Measurements from ENCODE around the gene PITRM1. TPM values are rescaled to one million over a fixed set of nuclear protein-coding genes. Genes with fewer than 3 reads are reported as not detected.

PITRM1 gene
- total and polyA plus RNA-seq, 7 donors, result 51.0 to 112 (median 78.8) TPM

DNA sequence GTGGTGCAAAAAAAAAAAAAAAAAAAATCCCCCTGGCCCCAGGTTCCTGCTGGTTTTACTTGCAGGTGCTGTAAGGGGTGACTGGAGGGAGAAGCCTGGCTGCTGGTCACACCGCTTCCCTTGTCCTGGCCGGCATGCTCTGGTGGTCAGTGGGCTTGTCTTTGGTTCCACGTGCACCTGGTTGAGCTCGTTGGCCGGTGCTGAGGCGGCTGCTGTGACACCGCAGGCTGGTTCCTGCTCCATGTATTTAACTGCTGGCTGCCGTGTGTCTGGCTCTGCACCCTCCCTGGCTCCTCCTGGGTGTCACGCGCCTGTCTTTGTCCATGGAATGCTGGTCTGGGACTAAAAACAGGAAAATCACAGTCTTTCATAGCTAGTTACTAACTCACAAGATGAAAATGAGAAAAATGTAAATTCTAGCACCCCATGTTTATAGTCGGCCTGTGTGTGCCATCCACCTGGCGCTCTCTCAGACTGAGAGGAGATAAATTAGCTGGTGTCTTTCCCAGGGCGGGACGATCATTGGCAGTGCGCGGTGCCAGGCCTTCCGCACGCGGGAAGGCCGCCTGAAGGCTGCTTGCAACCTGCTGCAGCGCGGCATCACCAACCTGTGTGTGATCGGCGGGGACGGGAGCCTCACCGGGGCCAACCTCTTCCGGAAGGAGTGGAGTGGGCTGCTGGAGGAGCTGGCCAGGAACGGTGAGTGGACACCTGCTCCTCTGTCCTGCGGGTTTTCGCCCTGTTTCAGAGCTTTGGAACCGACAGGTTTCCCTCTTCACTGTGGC, 71.5 kb downstream of the PITRM1 start:
- TF ChIP-seq, protein P1, sequence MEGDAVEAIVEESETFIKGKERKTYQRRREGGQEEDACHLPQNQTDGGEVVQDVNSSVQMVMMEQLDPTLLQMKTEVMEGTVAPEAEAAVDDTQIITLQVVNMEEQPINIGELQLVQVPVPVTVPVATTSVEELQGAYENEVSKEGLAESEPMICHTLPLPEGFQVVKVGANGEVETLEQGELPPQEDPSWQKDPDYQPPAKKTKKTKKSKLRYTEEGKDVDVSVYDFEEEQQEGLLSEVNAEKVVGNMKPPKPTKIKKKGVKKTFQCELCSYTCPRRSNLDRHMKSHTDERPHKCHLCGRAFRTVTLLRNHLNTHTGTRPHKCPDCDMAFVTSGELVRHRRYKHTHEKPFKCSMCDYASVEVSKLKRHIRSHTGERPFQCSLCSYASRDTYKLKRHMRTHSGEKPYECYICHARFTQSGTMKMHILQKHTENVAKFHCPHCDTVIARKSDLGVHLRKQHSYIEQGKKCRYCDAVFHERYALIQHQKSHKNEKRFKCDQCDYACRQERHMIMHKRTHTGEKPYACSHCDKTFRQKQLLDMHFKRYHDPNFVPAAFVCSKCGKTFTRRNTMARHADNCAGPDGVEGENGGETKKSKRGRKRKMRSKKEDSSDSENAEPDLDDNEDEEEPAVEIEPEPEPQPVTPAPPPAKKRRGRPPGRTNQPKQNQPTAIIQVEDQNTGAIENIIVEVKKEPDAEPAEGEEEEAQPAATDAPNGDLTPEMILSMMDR (IDR thresholded peaks at IDR 0.05), result no peak
- WGBS, 3 donors, result 92 to 93% (median 92%) methylated on average over 31 of the region's 31 CpGs
- Histone ChIP-seq H3K27me3 (ENCODE audit: insufficient read depth in 3 of 3, low read length in 2 of 3) (no peaks in the 10 kb centered on the region), H3K4me1 (no peaks in the 10 kb centered on the region), H3K9me3 (no peaks in the 10 kb centered on the region), H3K36me3 (ENCODE audit: insufficient read depth in 1 of 2, low read depth in 1 of 2) (no peaks in the 10 kb centered on the region), H3K4me3 (no peak overlapping the region), H3K27ac (no peak overlapping the region)
- intact Hi-C loops (cut with DNase I), result no loop called here
- DNase-seq (no peak), ATAC-seq (no peak)

DNA sequence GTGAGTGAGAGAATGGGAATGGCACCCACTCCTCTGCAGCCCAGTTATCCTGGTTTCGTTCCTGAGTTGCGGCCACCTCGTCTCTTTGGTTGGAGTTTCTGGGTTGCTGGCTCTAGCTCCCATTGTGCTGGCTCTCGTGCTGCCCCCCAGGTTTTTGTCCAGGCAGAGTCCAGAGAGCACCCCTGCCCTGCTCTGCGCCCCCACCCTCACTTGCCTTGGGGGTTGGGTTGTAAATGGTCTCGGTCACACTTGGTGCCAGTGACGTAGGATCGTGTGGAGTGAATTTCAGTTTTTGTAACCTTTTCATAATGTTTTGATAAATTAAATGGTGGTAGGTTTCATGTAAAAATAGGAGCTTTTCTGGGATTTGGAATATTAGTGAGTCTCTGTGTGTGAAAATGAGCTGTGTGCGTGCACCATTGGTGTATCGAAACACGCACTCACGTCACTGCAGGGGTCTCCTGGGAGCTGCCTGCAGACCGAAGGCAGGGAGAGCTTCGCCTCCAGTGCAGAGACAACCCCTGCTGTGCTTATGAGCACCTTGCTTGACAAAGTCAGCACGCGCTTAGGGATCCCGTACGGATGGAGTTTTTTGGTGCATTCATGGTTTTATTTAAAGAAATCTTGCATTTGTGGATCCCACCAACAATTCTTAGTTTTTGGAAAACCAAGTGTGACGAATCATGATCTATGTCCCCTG, 72.3 kb downstream of the PITRM1 start:
- WGBS, 3 donors, result 94 to 97% (median 97%) methylated on average over 19 of the region's 19 CpGs
- intact Hi-C loops (cut with DNase I), result no loop called here

DNA sequence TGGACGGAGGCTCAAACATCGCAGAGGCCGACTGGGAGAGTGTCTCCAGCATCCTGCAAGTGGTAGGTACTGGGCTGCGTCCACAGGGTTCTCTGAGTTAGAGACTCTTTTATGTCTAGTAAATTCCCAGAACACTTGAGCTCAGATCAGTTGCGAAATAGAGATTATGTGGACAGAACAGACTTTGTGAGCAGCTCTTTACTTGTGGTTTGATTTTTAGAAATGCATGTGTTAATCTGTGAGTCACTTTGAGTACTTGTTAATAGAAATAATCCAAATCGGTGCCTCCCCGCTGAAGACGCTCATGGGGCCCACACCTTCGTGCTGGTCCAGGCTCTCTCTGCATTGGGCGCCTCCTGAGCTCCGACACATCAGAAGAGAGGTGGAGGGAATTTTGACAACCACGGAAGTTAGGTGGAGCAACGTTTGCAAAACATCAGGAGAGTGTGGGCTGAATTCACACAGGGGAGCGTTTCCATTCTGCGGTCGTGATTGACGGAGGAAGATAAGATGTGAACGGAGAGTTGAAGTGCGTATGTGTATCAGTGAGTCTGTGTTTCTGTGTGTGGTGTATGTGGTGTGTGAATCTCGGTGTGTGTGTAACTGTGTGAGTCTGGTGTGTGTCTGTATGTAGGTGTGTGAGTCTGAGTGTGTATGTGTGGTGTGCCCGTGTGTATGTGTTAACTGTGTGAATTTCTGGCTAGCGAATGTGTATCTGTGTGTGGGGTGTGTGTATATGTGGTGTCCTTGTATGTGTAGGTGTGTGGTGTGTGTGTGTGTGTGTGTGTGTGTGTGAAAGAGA, 73.1 kb downstream of the PITRM1 start:
- WGBS, 3 donors, result 88 to 92% (median 90%) methylated on average over 22 of the region's 22 CpGs
- Histone ChIP-seq H3K36me3 (ENCODE audit: insufficient read depth in 1 of 2, low read depth in 1 of 2) (no peaks in the 10 kb centered on the region), H3K27ac (no peak overlapping the region), H3K27me3 (ENCODE audit: insufficient read depth in 3 of 3, low read length in 2 of 3) (no peaks in the 10 kb centered on the region), H3K4me3 (no peak overlapping the region), H3K4me1 (no peaks in the 10 kb centered on the region), H3K9me3 (no peaks in the 10 kb centered on the region)
- no peak for ATAC-seq
- TF ChIP-seq, protein P1 (IDR thresholded peaks at IDR 0.05), result no peak
- DNase-seq, result no peak
- intact Hi-C loops (cut with DNase I), result no loop called here

More for the DNA sequence above, 72.3 kb downstream of the PITRM1 start:
- Histone ChIP-seq H3K4me1 (no peaks in the 10 kb centered on the region), H3K36me3 (ENCODE audit: insufficient read depth in 1 of 2, low read depth in 1 of 2) (no peaks in the 10 kb centered on the region), H3K4me3 (no peak overlapping the region), H3K9me3 (no peaks in the 10 kb centered on the region), H3K27me3 (ENCODE audit: insufficient read depth in 3 of 3, low read length in 2 of 3) (no peaks in the 10 kb centered on the region), H3K27ac (no peak overlapping the region)
- TF ChIP-seq, protein P1 (IDR thresholded peaks at IDR 0.05), result no peak
- ATAC-seq, result no peak
- no peak for DNase-seq

DNA sequence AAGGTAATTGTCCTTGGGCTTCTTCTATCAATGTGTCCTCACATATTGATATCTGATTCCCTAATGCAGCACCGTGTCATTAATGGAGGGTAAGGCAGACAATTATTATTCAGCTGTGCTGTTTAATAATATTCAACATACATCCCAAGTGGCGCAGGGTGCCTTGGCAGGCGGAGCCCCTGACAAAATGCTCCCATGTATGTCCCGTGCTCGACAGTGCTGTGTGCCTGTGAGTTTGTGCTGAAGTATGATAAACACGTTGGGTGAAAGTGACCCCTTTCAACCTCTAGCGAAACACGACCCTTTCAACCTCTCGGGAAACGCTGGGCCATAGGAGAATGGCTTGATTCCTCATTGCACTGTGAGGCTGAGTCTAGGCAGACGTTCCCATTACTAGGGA, 73.9 kb downstream of the PITRM1 start:
- Histone ChIP-seq H3K9me3 (no peaks in the 10 kb centered on the region), H3K4me1 (no peaks in the 10 kb centered on the region), H3K4me3 (no peak overlapping the region), H3K36me3 (ENCODE audit: insufficient read depth in 1 of 2, low read depth in 1 of 2) (no peaks in the 10 kb centered on the region), H3K27me3 (ENCODE audit: insufficient read depth in 3 of 3, low read length in 2 of 3) (no peaks in the 10 kb centered on the region), H3K27ac (no peak overlapping the region)
- DNase-seq (no peak), ATAC-seq (no peak)
- TF ChIP-seq, protein P1 (IDR thresholded peaks at IDR 0.05), result no peak
- 77 to 80% (median 79%) methylated on average over 11 of the region's 11 CpGs for WGBS, 3 donors
- intact Hi-C loops (cut with DNase I), result no loop called here
